Rectal smooth muscle tissue (tissue), 1 donor: ENCODE measurements around the gene TAOK3.
"Not testable (repeated sequence)": the region's sequence is repeated elsewhere in the genome, so short reads cannot be mapped to it uniquely, and the experiment has no call there.

ENCODE experiments used
- H3K27ac ChIP-seq: one replicate; pipeline ENCODE4 v1.7.0; 2013; ENCODE audit warnings: low read depth, low read length, inconsistent platforms
- H3K27me3 ChIP-seq: one replicate; pipeline ENCODE4 v1.7.0; 2013; ENCODE audit warnings: low read length; ENCODE audit not compliant: control insufficient read depth, insufficient read depth
- H3K36me3 ChIP-seq: one replicate; pipeline ENCODE4 v1.7.0; 2013; ENCODE audit warnings: low read length; ENCODE audit not compliant: control insufficient read depth, insufficient read depth
- H3K4me1 ChIP-seq: one replicate; pipeline ENCODE4 v1.7.0; 2013; ENCODE audit warnings: low read length; ENCODE audit not compliant: control insufficient read depth, insufficient read depth
- H3K4me3 ChIP-seq: one replicate; pipeline ENCODE4 v1.7.0; 2013; ENCODE audit warnings: low read length
- H3K9ac ChIP-seq: one replicate; pipeline ENCODE4 v1.7.0; 2013; ENCODE audit warnings: low read length

TAOK3 gene

GRCh38 chr12:118160536-118160935 is 212.2 kb downstream of the TAOK3 start:
- Histone ChIP-seq H3K27me3 (no peaks in the 10 kb centered on the region), H3K4me1 (no peaks in the 10 kb centered on the region), H3K36me3 (peaks cover 34% of the 10 kb centered on the region), H3K9ac (no peak overlapping the region), H3K4me3 (no peak overlapping the region), H3K27ac (no peak overlapping the region)

GRCh38 chr12:118151755-118152154 is 221.0 kb downstream of the TAOK3 start:
- peaks cover 2% of the 10 kb centered on the region for H3K36me3 ChIP-seq
- no peak overlapping the region for H3K4me3 ChIP-seq
- H3K4me1 ChIP-seq, result no peaks in the 10 kb centered on the region
- no peaks in the 10 kb centered on the region for H3K27me3 ChIP-seq
- H3K9ac ChIP-seq, result no peak overlapping the region
- no peak overlapping the region for H3K27ac ChIP-seq

GRCh38 chr12:118150625-118151024 is 222.1 kb downstream of the TAOK3 start:
- Histone ChIP-seq H3K36me3 (peaks cover 2% of the 10 kb centered on the region), H3K27me3 (no peaks in the 10 kb centered on the region)

GRCh38 chr12:118148287-118148686 is 224.4 kb downstream of the TAOK3 start:
- Histone ChIP-seq H3K36me3 (peaks cover 7% of the 10 kb centered on the region), H3K27ac (no peak overlapping the region), H3K9ac (no peak overlapping the region), H3K4me3 (no peak overlapping the region), H3K4me1 (no peaks in the 10 kb centered on the region), H3K27me3 (no peaks in the 10 kb centered on the region)

More at GRCh38 chr12:118150625-118151024, 222.1 kb downstream of the TAOK3 start:
- H3K4me1 ChIP-seq, result no peaks in the 10 kb centered on the region
- no peak overlapping the region for H3K27ac ChIP-seq
- H3K4me3 ChIP-seq, result no peak overlapping the region
- H3K9ac ChIP-seq, result no peak overlapping the region

GRCh38 chr12:118145798-118146156 is 226.9 kb downstream of the TAOK3 start:
- H3K9ac ChIP-seq, result no peak overlapping the region
- no peaks in the 10 kb centered on the region for H3K4me1 ChIP-seq
- no peak overlapping the region for H3K4me3 ChIP-seq
- H3K27me3 ChIP-seq, result no peaks in the 10 kb centered on the region
- H3K36me3 ChIP-seq, result peaks cover 11% of the 10 kb centered on the region
- H3K27ac ChIP-seq, result no peak overlapping the region

- Histone ChIP-seq H3K9ac (no peak overlapping the region), H3K27me3 (no peaks in the 10 kb centered on the region), H3K4me1 (no peaks in the 10 kb centered on the region), H3K4me3 (no peak overlapping the region), H3K36me3 (peaks cover 11% of the 10 kb centered on the region), H3K27ac (no peak overlapping the region)
Observed at GRCh38 chr12:118145113-118145797, 227.5 kb downstream of the TAOK3 start.

- Histone ChIP-seq H3K4me1 (no peaks in the 10 kb centered on the region), H3K4me3 (no peak overlapping the region), H3K27me3 (no peaks in the 10 kb centered on the region), H3K9ac (no peak overlapping the region), H3K36me3 (peaks cover 16% of the 10 kb centered on the region), H3K27ac (no peak overlapping the region)
Observed at GRCh38 chr12:118144499-118144898, 228.2 kb downstream of the TAOK3 start.

- Histone ChIP-seq H3K4me3 (no peak overlapping the region), H3K36me3 (peaks cover 22% of the 10 kb centered on the region)
Observed at GRCh38 chr12:118140825-118141224, 231.9 kb downstream of the TAOK3 start.

GRCh38 chr12:118137148-118137678 is 235.5 kb downstream of the TAOK3 start:
- H3K36me3 ChIP-seq, result peaks cover 13% of the 10 kb centered on the region
- no peaks in the 10 kb centered on the region for H3K4me1 ChIP-seq
- no peaks in the 10 kb centered on the region for H3K27me3 ChIP-seq
- peak overlapping the region; percentile 81 for H3K4me3 ChIP-seq
- peak overlapping the region; percentile 89 for H3K27ac ChIP-seq
- H3K9ac ChIP-seq, result peak overlapping the region; percentile 80

More at GRCh38 chr12:118140825-118141224, 231.9 kb downstream of the TAOK3 start:
- Histone ChIP-seq H3K27me3 (no peaks in the 10 kb centered on the region), H3K9ac (no peak overlapping the region), H3K27ac (no peak overlapping the region), H3K4me1 (no peaks in the 10 kb centered on the region)

- Histone ChIP-seq H3K4me3 (peak overlapping the region; percentile 81), H3K4me1 (no peaks in the 10 kb centered on the region), H3K27ac (peak overlapping the region; percentile 89), H3K27me3 (no peaks in the 10 kb centered on the region), H3K9ac (peak overlapping the region; percentile 80), H3K36me3 (peaks cover 11% of the 10 kb centered on the region)
Observed at GRCh38 chr12:118136559-118137003, 236.1 kb downstream of the TAOK3 start.

GRCh38 chr12:118135788-118136558 is 236.7 kb downstream of the TAOK3 start, which contains the start of gene PEBP1:
PEBP1 (plus strand) TSS chr12:118136124; CDS start chr12:118136210, 86 bp downstream.
- peak within 1 kb of the TSS; percentile 80 for H3K9ac ChIP-seq
- H3K4me1 ChIP-seq, result no peaks in the 10 kb centered on the region
- H3K4me3 ChIP-seq, result peak within 1 kb of the TSS; percentile 81
- peak within 1 kb of the TSS; percentile 89 for H3K27ac ChIP-seq
- H3K36me3 ChIP-seq, result peaks cover 11% of the 10 kb centered on the region
- H3K27me3 ChIP-seq, result no peaks in the 10 kb centered on the region

GRCh38 chr12:118129436-118129835 is 243.3 kb downstream of the TAOK3 start:
- not testable (repeated sequence) for H3K4me3 ChIP-seq, H3K9ac ChIP-seq, H3K36me3 ChIP-seq, H3K27ac ChIP-seq, H3K27me3 ChIP-seq, H3K4me1 ChIP-seq
